OCI-LY1 (cell line): ENCODE results near the gene ADAM12.

Experiments used
- H2AFZ ChIP-seq: fragments of 200-600 bp; sonication (generic), shearing (Covaris generic); 2 replicates; pipeline ENCODE4 v1.6.0; 2014; ENCODE audit warnings: antibody characterized with exemption, mild to moderate bottlenecking, low read length
- H3F3A ChIP-seq: fragments of 200-600 bp; sonication (generic), shearing (Covaris generic); 2 replicates; pipeline ENCODE4 v1.6.0; 2014; ENCODE audit warnings: mild to moderate bottlenecking, antibody characterized with exemption, low read length, moderate library complexity; ENCODE audit not compliant: insufficient read depth
- H3K27ac ChIP-seq: fragments of 200-600 bp; sonication (generic); 2 replicates; pipeline ENCODE4 v1.5.1; 2014; ENCODE audit warnings: low read length, mixed run types, mild to moderate bottlenecking, low read depth; ENCODE audit not compliant: poor library complexity, severe bottlenecking
- H3K27me3 ChIP-seq: fragments of 200-600 bp; sonication (generic); 2 replicates; pipeline ENCODE4 v1.6.0; 2014; ENCODE audit warnings: antibody characterized with exemption, mild to moderate bottlenecking, low read length, moderate library complexity; ENCODE audit not compliant: insufficient read depth
- H3K36me3 ChIP-seq: fragments of 200-600 bp; sonication (generic); 2 replicates; pipeline ENCODE4 v1.6.1; 2014; ENCODE audit warnings: mild to moderate bottlenecking, antibody characterized with exemption, low read length, moderate library complexity, mixed read lengths; ENCODE audit not compliant: insufficient read depth
- H3K4me1 ChIP-seq: fragments of 200-600 bp; sonication (generic); 2 replicates; pipeline ENCODE4 v1.5.1; 2014; ENCODE audit warnings: mild to moderate bottlenecking, low read length, moderate library complexity; ENCODE audit not compliant: insufficient read depth, severe bottlenecking
- H3K4me2 ChIP-seq: fragments of 200-600 bp; sonication (generic), shearing (Covaris generic); 2 replicates; pipeline ENCODE4 v1.6.1; 2014; ENCODE audit warnings: low read length
- H3K4me3 ChIP-seq: fragments of 200-600 bp; sonication (generic); 2 replicates; pipeline ENCODE4 v1.5.1; 2014; ENCODE audit warnings: low read length, low read depth, mild to moderate bottlenecking, mixed read lengths; ENCODE audit not compliant: poor library complexity, severe bottlenecking
- H3K79me2 ChIP-seq: fragments of 200-600 bp; shearing (Covaris generic); 2 replicates; pipeline ENCODE4 v1.6.1; 2016; ENCODE audit warnings: mixed run types, low read length, mixed read lengths; ENCODE audit not compliant: insufficient read depth
- H3K9ac ChIP-seq: fragments of 200-600 bp; sonication (generic), shearing (Covaris generic); 2 replicates; pipeline ENCODE4 v1.6.1; 2014; ENCODE audit warnings: mild to moderate bottlenecking, low read length, mixed read lengths
- H3K9me2 ChIP-seq: fragments of 200-600 bp; sonication (generic), shearing (Covaris generic); 2 replicates; pipeline ENCODE4 v1.6.1; 2014; ENCODE audit warnings: low read depth, mild to moderate bottlenecking, low read length, mixed read lengths
- H3K9me3 ChIP-seq: fragments of 200-600 bp; shearing (Covaris generic); 2 replicates; pipeline ENCODE4 v1.6.1; 2014; ENCODE audit warnings: low read length, mixed read lengths
- H4K20me1 ChIP-seq: fragments of 200-600 bp; sonication (generic), shearing (Covaris generic); 2 replicates; pipeline ENCODE4 v1.6.0; 2016; ENCODE audit warnings: mild to moderate bottlenecking, low read length; ENCODE audit not compliant: insufficient read depth
- EZH2 ChIP-seq: fragments of 200-600 bp; sonication (generic), shearing (Covaris generic); IDR thresholded peaks from 2 replicates; pipeline ENCODE4 v1.8.0; 2017; ENCODE audit warnings: borderline replicate concordance, mixed run types, mild to moderate bottlenecking, antibody characterized with exemption, low read length, moderate library complexity, mixed read lengths
- TF ChIP-seq, protein P1 (sequence below): fragments of 200-600 bp; sonication (generic), shearing (Covaris generic); IDR thresholded peaks from 2 replicates; pipeline ENCODE4 v1.5.1; 2017; ENCODE audit warnings: mild to moderate bottlenecking, antibody characterized with exemption, low read length, moderate library complexity, mixed read lengths

Gene ADAM12

GRCh38 chr10:126397156-126397555 is 8.9 kb upstream of the ADAM12 start:
- Histone ChIP-seq H3K9me2 (no peaks in the 10 kb centered on the region), H3K36me3 (no peaks in the 10 kb centered on the region), H3F3A (no peaks in the 10 kb centered on the region), H3K9me3 (no peaks in the 10 kb centered on the region), H3K27me3 (no peaks in the 10 kb centered on the region), H3K4me2 (no peak overlapping the region), H3K27ac (no peak overlapping the region), H3K79me2 (no peaks in the 10 kb centered on the region), H4K20me1 (no peaks in the 10 kb centered on the region), H3K9ac (no peak overlapping the region), H2AFZ (no peak overlapping the region), H3K4me1 (no peaks in the 10 kb centered on the region), H3K4me3 (no peak overlapping the region)
- no peak for TF ChIP-seq EZH2
- TF ChIP-seq, protein P1, sequence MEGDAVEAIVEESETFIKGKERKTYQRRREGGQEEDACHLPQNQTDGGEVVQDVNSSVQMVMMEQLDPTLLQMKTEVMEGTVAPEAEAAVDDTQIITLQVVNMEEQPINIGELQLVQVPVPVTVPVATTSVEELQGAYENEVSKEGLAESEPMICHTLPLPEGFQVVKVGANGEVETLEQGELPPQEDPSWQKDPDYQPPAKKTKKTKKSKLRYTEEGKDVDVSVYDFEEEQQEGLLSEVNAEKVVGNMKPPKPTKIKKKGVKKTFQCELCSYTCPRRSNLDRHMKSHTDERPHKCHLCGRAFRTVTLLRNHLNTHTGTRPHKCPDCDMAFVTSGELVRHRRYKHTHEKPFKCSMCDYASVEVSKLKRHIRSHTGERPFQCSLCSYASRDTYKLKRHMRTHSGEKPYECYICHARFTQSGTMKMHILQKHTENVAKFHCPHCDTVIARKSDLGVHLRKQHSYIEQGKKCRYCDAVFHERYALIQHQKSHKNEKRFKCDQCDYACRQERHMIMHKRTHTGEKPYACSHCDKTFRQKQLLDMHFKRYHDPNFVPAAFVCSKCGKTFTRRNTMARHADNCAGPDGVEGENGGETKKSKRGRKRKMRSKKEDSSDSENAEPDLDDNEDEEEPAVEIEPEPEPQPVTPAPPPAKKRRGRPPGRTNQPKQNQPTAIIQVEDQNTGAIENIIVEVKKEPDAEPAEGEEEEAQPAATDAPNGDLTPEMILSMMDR: no peak

- H3K79me2 ChIP-seq: no peaks in the 10 kb centered on the region
- TF ChIP-seq, protein P1: no peak
- no peak for TF ChIP-seq EZH2
Measured at GRCh38 chr10:126394948-126395347, 6.7 kb upstream of the ADAM12 start.

GRCh38 chr10:126393076-126393475 is 4.8 kb upstream of the ADAM12 start:
- no peaks in the 10 kb centered on the region for H3K9me2 ChIP-seq
- H3K27ac ChIP-seq: no peak overlapping the region
- H3K4me3 ChIP-seq: no peak overlapping the region
- H3K27me3 ChIP-seq: no peaks in the 10 kb centered on the region
- no peak overlapping the region for H2AFZ ChIP-seq
- H3K79me2 ChIP-seq: no peaks in the 10 kb centered on the region
- H3K4me2 ChIP-seq: no peak overlapping the region
- no peak overlapping the region for H3K9ac ChIP-seq
- no peaks in the 10 kb centered on the region for H4K20me1 ChIP-seq
- H3K36me3 ChIP-seq: no peaks in the 10 kb centered on the region
- no peak for TF ChIP-seq EZH2
- TF ChIP-seq, protein P1: no peak
- no peaks in the 10 kb centered on the region for H3K9me3 ChIP-seq
- no peaks in the 10 kb centered on the region for H3K4me1 ChIP-seq
- no peaks in the 10 kb centered on the region for H3F3A ChIP-seq

More at GRCh38 chr10:126394948-126395347, 6.7 kb upstream of the ADAM12 start:
- H2AFZ ChIP-seq: no peak overlapping the region
- H3K9me3 ChIP-seq: no peaks in the 10 kb centered on the region
- no peaks in the 10 kb centered on the region for H3K27me3 ChIP-seq
- no peak overlapping the region for H3K4me2 ChIP-seq
- H3K9me2 ChIP-seq: no peaks in the 10 kb centered on the region
- no peaks in the 10 kb centered on the region for H4K20me1 ChIP-seq
- no peaks in the 10 kb centered on the region for H3F3A ChIP-seq
- no peak overlapping the region for H3K4me3 ChIP-seq
- no peak overlapping the region for H3K9ac ChIP-seq
- no peaks in the 10 kb centered on the region for H3K36me3 ChIP-seq
- no peak overlapping the region for H3K27ac ChIP-seq
- no peaks in the 10 kb centered on the region for H3K4me1 ChIP-seq
